Activated CD4-positive, CD25-positive, alpha-beta regulatory T cell treated with anti-CD3 and anti-CD28 coated beads, Interleukin-2, amount 50 U/mL, for 24 hours (primary cell): Measurements from ENCODE around the gene TRABD2B.

Experiments used
- ATAC-seq, 2 donors: fragments of 150-1000 bp; cut with Tn5 transposase; one replicate each; pipeline ENCODE4 v1.10.0; 2021; ENCODE audit warnings: mild to moderate bottlenecking in 1 of 2, moderate library complexity in 1 of 2

TRABD2B gene

GRCh38 chr1:47934243-47934805 is 62.9 kb downstream of the TRABD2B start:
- ATAC-seq: no peak

GRCh38 chr1:47932743-47933142 is 64.4 kb downstream of the TRABD2B start:
- no peak for ATAC-seq

- no peak for ATAC-seq
Measured at GRCh38 chr1:47931395-47931794, 65.8 kb downstream of the TRABD2B start.

GRCh38 chr1:47930210-47930840 is 66.9 kb downstream of the TRABD2B start:
- ATAC-seq: no peak

- no peak for ATAC-seq
Measured at GRCh38 chr1:47927165-47927564, 70.0 kb downstream of the TRABD2B start.

GRCh38 chr1:47926461-47926999 is 70.7 kb downstream of the TRABD2B start:
- no peak for ATAC-seq

- ATAC-seq: no peak
Measured at GRCh38 chr1:47924270-47925048, 72.7 kb downstream of the TRABD2B start.

GRCh38 chr1:47921935-47922415 is 75.2 kb downstream of the TRABD2B start:
- ATAC-seq: no peak

GRCh38 chr1:47919113-47919833 is 77.9 kb downstream of the TRABD2B start:
- ATAC-seq: no peak

- ATAC-seq: no peak
Measured at GRCh38 chr1:47918257-47918867, 78.8 kb downstream of the TRABD2B start.

GRCh38 chr1:47917687-47918086 is 79.5 kb downstream of the TRABD2B start:
- no peak for ATAC-seq

- ATAC-seq: no peak
Measured at GRCh38 chr1:47915677-47916353, 81.4 kb downstream of the TRABD2B start.

GRCh38 chr1:47914952-47915676 is 82.1 kb downstream of the TRABD2B start:
- no peak for ATAC-seq

GRCh38 chr1:47914218-47914938 is 82.8 kb downstream of the TRABD2B start:
- no peak for ATAC-seq

GRCh38 chr1:47913225-47913823 is 83.9 kb downstream of the TRABD2B start:
- no peak for ATAC-seq

- no peak for ATAC-seq
Measured at GRCh38 chr1:47912756-47913155, 84.4 kb downstream of the TRABD2B start.

- no peak for ATAC-seq
Measured at GRCh38 chr1:47911892-47912291, 85.3 kb downstream of the TRABD2B start.

GRCh38 chr1:47911424-47911823 is 85.8 kb downstream of the TRABD2B start:
- ATAC-seq: no peak

GRCh38 chr1:47908258-47908657 is 88.9 kb downstream of the TRABD2B start:
- no peak for ATAC-seq

- ATAC-seq: no peak
Measured at GRCh38 chr1:47907177-47907528, 90.0 kb downstream of the TRABD2B start.
